Mesenchymal stem cell (in vitro differentiated cells and primary cell): ENCODE measurements around the gene GEMIN7.
"Not testable (repeated sequence)": the region's sequence is repeated elsewhere in the genome, so short reads cannot be mapped to it uniquely, and the experiment has no call there.

ENCODE experiments used
- DNase-seq: peaks from one replicate; pipeline ENCODE4 v3.0.0-alpha.2; 2013
- H2AFZ ChIP-seq: one replicate; pipeline ENCODE4 v1.6.1; 2013; ENCODE audit warnings: low read depth, mild to moderate bottlenecking, control low read depth, inconsistent platforms, low read length, moderate library complexity
- H2AK5ac ChIP-seq: 2 replicates; pipeline ENCODE4 v1.6.1; 2013; ENCODE audit warnings: low read length, moderate library complexity, mild to moderate bottlenecking, inconsistent platforms; ENCODE audit not compliant: severe bottlenecking
- H2BK120ac ChIP-seq: one replicate; pipeline ENCODE4 v1.6.1; 2013; ENCODE audit warnings: low read depth, mild to moderate bottlenecking, inconsistent platforms, low read length, moderate library complexity
- H2BK12ac ChIP-seq, 2 experiments: one replicate each; pipeline ENCODE4 v1.6.1; 2013; ENCODE audit warnings: inconsistent platforms in 2 of 2, low read length in 2 of 2, mild to moderate bottlenecking in 2 of 2, moderate library complexity in 2 of 2, control low read depth in 1 of 2
- H2BK15ac ChIP-seq: one replicate; pipeline ENCODE4 v1.6.1; 2013; ENCODE audit warnings: mild to moderate bottlenecking, low read depth, inconsistent platforms; ENCODE audit not compliant: poor library complexity, severe bottlenecking
- H2BK5ac ChIP-seq: 2 replicates; pipeline ENCODE4 v1.6.1; 2013; ENCODE audit warnings: low read depth, mild to moderate bottlenecking, low read length, control low read depth, inconsistent platforms; ENCODE audit not compliant: poor library complexity, severe bottlenecking
- H3K14ac ChIP-seq, 2 experiments: one replicate each; pipeline ENCODE4 v1.6.1; 2013; ENCODE audit warnings: inconsistent platforms in 2 of 2, low read length in 2 of 2, control low read depth in 1 of 2, mild to moderate bottlenecking in 1 of 2, moderate library complexity in 1 of 2
- H3K18ac ChIP-seq, 2 experiments: one replicate each; pipeline ENCODE4 v1.6.1; 2013; ENCODE audit warnings: inconsistent platforms in 2 of 2, low read length in 2 of 2, control low read depth in 1 of 2, low read depth in 1 of 2, mild to moderate bottlenecking in 1 of 2
- H3K23ac ChIP-seq, 2 experiments: one replicate each; pipeline ENCODE4 v1.6.1; 2013; ENCODE audit warnings: inconsistent platforms in 2 of 2, low read length in 2 of 2, mild to moderate bottlenecking in 2 of 2, moderate library complexity in 2 of 2, control low read depth in 1 of 2
- H3K27ac ChIP-seq: 2 replicates; pipeline ENCODE4 v1.5.1; 2013; ENCODE audit warnings: mild to moderate bottlenecking, moderate library complexity, low read length, control low read depth, inconsistent platforms; ENCODE audit not compliant: poor library complexity, severe bottlenecking
- H3K27me3 ChIP-seq, 2 experiments: 2 replicates each; pipeline versions ENCODE4 v1.6.1 to v1.7.0; 2013; ENCODE audit warnings: low read length in 2 of 2, mild to moderate bottlenecking in 2 of 2, moderate library complexity in 2 of 2, control low read depth in 1 of 2, inconsistent platforms in 1 of 2; ENCODE audit not compliant: control insufficient read depth in 1 of 2, insufficient read depth in 1 of 2
- H3K36me3 ChIP-seq, 2 experiments: 2 replicates each; pipeline versions ENCODE4 v1.6.1 to v1.7.0; 2013; ENCODE audit warnings: low read length in 2 of 2, control low read depth in 1 of 2, inconsistent platforms in 1 of 2, low read depth in 1 of 2, mild to moderate bottlenecking in 1 of 2; ENCODE audit not compliant: insufficient read depth in 2 of 2, control insufficient read depth in 1 of 2
- H3K4ac ChIP-seq, 2 experiments: one replicate each; pipeline ENCODE4 v1.6.1; 2013; ENCODE audit warnings: inconsistent platforms in 2 of 2, low read length in 2 of 2, mild to moderate bottlenecking in 2 of 2, moderate library complexity in 2 of 2, control low read depth in 1 of 2, low read depth in 1 of 2
- H3K4me1 ChIP-seq: 2 replicates; pipeline ENCODE4 v1.6.1; 2013; ENCODE audit warnings: low read depth, low read length, control low read depth; ENCODE audit not compliant: control insufficient read depth, insufficient read depth
- H3K4me2 ChIP-seq: 2 replicates; pipeline ENCODE4 v1.6.1; 2013; ENCODE audit warnings: low read length, mild to moderate bottlenecking, inconsistent platforms; ENCODE audit not compliant: poor library complexity, severe bottlenecking
- H3K4me3 ChIP-seq, 2 experiments: 2 replicates each; pipeline versions ENCODE4 v1.5.1 to v1.7.0; 2013; ENCODE audit warnings: low read length in 2 of 2, mild to moderate bottlenecking in 2 of 2, control low read depth in 1 of 2, low read depth in 1 of 2; ENCODE audit not compliant: insufficient read depth in 1 of 2
- H3K79me1 ChIP-seq: replicated peaks from 2 replicates; pipeline ENCODE4 v1.6.1; 2013; ENCODE audit warnings: mild to moderate bottlenecking, control low read depth, low read length, inconsistent platforms; ENCODE audit not compliant: poor library complexity, severe bottlenecking
- H3K9ac ChIP-seq: 2 replicates; pipeline ENCODE4 v1.7.0; 2013; ENCODE audit warnings: mild to moderate bottlenecking, low read length, moderate library complexity
- H3K9me3 ChIP-seq: 2 replicates; pipeline ENCODE4 v1.7.0; 2013; ENCODE audit warnings: mild to moderate bottlenecking, low read length; ENCODE audit not compliant: control insufficient read depth
- H4K8ac ChIP-seq: one replicate; pipeline ENCODE4 v1.6.1; 2013; ENCODE audit warnings: inconsistent platforms, mild to moderate bottlenecking, low read length, moderate library complexity
- H4K91ac ChIP-seq: one replicate; pipeline ENCODE4 v1.6.1; 2013; ENCODE audit warnings: mild to moderate bottlenecking, low read length, inconsistent platforms
- WGBS: methylation state at CpG from one replicate; pipeline ENCODE4 v1.1.7; 2013; ENCODE audit warnings: mixed read lengths; 5-methylcytosine and 5-hydroxymethylcytosine counted together

The GEMIN7 gene

GRCh38 chr19:45103156-45103507 lies 24.1 kb downstream of the GEMIN7 start:
- no peak overlapping the region for H3K23ac ChIP-seq
- no peak overlapping the region for H2AFZ ChIP-seq
- H3K4ac ChIP-seq: no peak overlapping the region
- H3K9ac ChIP-seq: peak overlapping the region; percentile 12
- no peak overlapping the region for H2BK15ac ChIP-seq
- no peak overlapping the region for H2BK12ac ChIP-seq
- H4K91ac ChIP-seq: no peak overlapping the region
- H3K18ac ChIP-seq: peak overlapping the region in 1 of 2 experiments; percentile 16
- H3K14ac ChIP-seq: peak overlapping the region in 1 of 2 experiments; percentile 37
- peaks cover 57% of the 10 kb centered on the region for H3K4me1 ChIP-seq
- H3K36me3 ChIP-seq: peaks cover 0 to 7% of the 10 kb centered on the region in 2 experiments
- peak overlapping the region; percentile 26 for H3K4me2 ChIP-seq
- H3K27ac ChIP-seq: no peak overlapping the region
- no peak overlapping the region for H2BK120ac ChIP-seq
- 79% methylated on average over 15 of the region's 15 CpGs for WGBS
- H3K9me3 ChIP-seq: no peaks in the 10 kb centered on the region
- peaks cover 33% of the 10 kb centered on the region for H3K79me1 ChIP-seq
- no peak overlapping the region for H2AK5ac ChIP-seq
- no peak overlapping the region for H2BK5ac ChIP-seq
- peak overlapping the region; percentile 19 for H4K8ac ChIP-seq
- no peak overlapping the region for H3K4me3 ChIP-seq
- DNase-seq: no peak
- H3K27me3 ChIP-seq: no peaks in the 10 kb centered on the region

GRCh38 chr19:45103508-45104319 lies 24.7 kb downstream of the GEMIN7 start:
- Histone ChIP-seq H3K79me1 (peaks cover 34% of the 10 kb centered on the region), H4K91ac (no peak overlapping the region), H2BK12ac (peak overlapping the region in 1 of 2 experiments; percentile 7), H3K9me3 (no peaks in the 10 kb centered on the region), H3K4me2 (peak overlapping the region; percentile 26), H2AK5ac (no peak overlapping the region), H4K8ac (no peak overlapping the region), H3K4me1 (peaks cover 52% of the 10 kb centered on the region), H3K36me3 (peaks cover 0 to 7% of the 10 kb centered on the region in 2 experiments), H2BK120ac (no peak overlapping the region), H3K4ac (no peak overlapping the region), H3K23ac (no peak overlapping the region), H3K27me3 (no peaks in the 10 kb centered on the region), H3K4me3 (no peak overlapping the region), H2BK5ac (no peak overlapping the region), H3K9ac (peak overlapping the region; percentile 32), H2BK15ac (no peak overlapping the region), H2AFZ (no peak overlapping the region), H3K18ac (no peak overlapping the region), H3K27ac (no peak overlapping the region), H3K14ac (no peak overlapping the region)
- 68% methylated on average over 25 of the region's 26 CpGs for WGBS
- DNase-seq: no peak

GRCh38 chr19:45104658-45105349 lies 25.7 kb downstream of the GEMIN7 start:
- 97% methylated on average over 16 of the region's 16 CpGs for WGBS
- Histone ChIP-seq H3K4me3 (no peak overlapping the region), H3K23ac (no peak overlapping the region), H3K9me3 (no peaks in the 10 kb centered on the region), H2BK15ac (no peak overlapping the region), H2BK5ac (no peak overlapping the region), H3K36me3 (peaks cover 0 to 12% of the 10 kb centered on the region in 2 experiments), H2AK5ac (no peak overlapping the region), H2AFZ (no peak overlapping the region), H3K27me3 (no peaks in the 10 kb centered on the region), H4K8ac (no peak overlapping the region), H3K4ac (no peak overlapping the region), H3K14ac (no peak overlapping the region), H3K18ac (no peak overlapping the region), H2BK12ac (no peak overlapping the region), H3K4me2 (no peak overlapping the region), H3K4me1 (peaks cover 44% of the 10 kb centered on the region), H2BK120ac (no peak overlapping the region), H3K27ac (no peak overlapping the region), H3K79me1 (peaks cover 44% of the 10 kb centered on the region), H4K91ac (no peak overlapping the region), H3K9ac (no peak overlapping the region)
- no peak for DNase-seq

GRCh38 chr19:45106363-45106762 lies 27.3 kb downstream of the GEMIN7 start:
- not testable (repeated sequence) for H3K23ac ChIP-seq, H2BK12ac ChIP-seq, H4K91ac ChIP-seq, H4K8ac ChIP-seq, H3K4me3 ChIP-seq, H2AFZ ChIP-seq, DNase-seq, H2AK5ac ChIP-seq, H2BK5ac ChIP-seq, H2BK120ac ChIP-seq, H2BK15ac ChIP-seq, H3K18ac ChIP-seq, H3K4ac ChIP-seq, H3K27me3 ChIP-seq, H3K14ac ChIP-seq, H3K9ac ChIP-seq, H3K4me2 ChIP-seq, H3K27ac ChIP-seq, H3K9me3 ChIP-seq
- peaks cover 0 to 12% of the 10 kb centered on the region in 2 experiments for H3K36me3 ChIP-seq
- peaks cover 29% of the 10 kb centered on the region for H3K4me1 ChIP-seq
- peaks cover 49% of the 10 kb centered on the region for H3K79me1 ChIP-seq
- WGBS: 97% methylated on average over 11 of the region's 11 CpGs
